Spinal cord (tissue), 10 donors: ENCODE measurements around the gene CKLF. TPM values are rescaled to one million over a fixed set of nuclear protein-coding genes. Genes with fewer than 3 reads are reported as not detected.

ENCODE experiments used
- DNase-seq, 6 donors: peaks; one replicate each; pipeline versions ENCODE4 v3.0.0 to v3.0.0-alpha.2; 2013 to 2015; ENCODE audit warnings: low spot score in 6 of 6, low read depth in 4 of 6
- H3K27ac ChIP-seq: one replicate; pipeline ENCODE4 v1.5.1; 2013; ENCODE audit warnings: low read depth, low read length, control low read depth
- H3K27me3 ChIP-seq: one replicate; pipeline ENCODE4 v1.6.1; 2013; ENCODE audit warnings: low read length; ENCODE audit not compliant: control insufficient read depth, insufficient read depth
- H3K36me3 ChIP-seq: one replicate; pipeline ENCODE4 v1.6.1; 2013; ENCODE audit warnings: low read length; ENCODE audit not compliant: control insufficient read depth, insufficient read depth
- H3K4me1 ChIP-seq: one replicate; pipeline ENCODE4 v1.6.1; 2013; ENCODE audit warnings: low read length; ENCODE audit not compliant: control insufficient read depth, insufficient read depth
- H3K4me3 ChIP-seq: one replicate; pipeline ENCODE4 v1.5.1; 2013; ENCODE audit warnings: low read depth, low read length, control low read depth
- H3K9me3 ChIP-seq: one replicate; pipeline ENCODE4 v1.6.1; 2013; ENCODE audit warnings: low read length; ENCODE audit not compliant: control insufficient read depth, insufficient read depth
- WGBS: methylation state at CpG from one replicate; pipeline ENCODE4 v1.1.5; 2013; ENCODE audit warnings: missing lambda C conversion rate; ENCODE audit not compliant: insufficient coverage; 5-methylcytosine and 5-hydroxymethylcytosine counted together
- long read RNA-seq, 4 donors: transcript quantifications; one replicate each; lab custom pipeline, GENCODE V29; 2026
- polyA plus RNA-seq, 2 donors: library from polyadenylated mRNA; unstranded; fragments of 120-200 nt; gene quantifications; one replicate each; pipeline ENCODE4 v1.2.1, GENCODE V29; 2013; ENCODE audit not compliant: insufficient read length in 2 of 2
- total RNA-seq, 2 donors: library from RNA; depleted of rRNA in 1 of 2; stranded (reverse); fragments of 120-200 nt in 1 of 2; fragments of >200 nt in 1 of 2; gene quantifications; one replicate each; pipeline versions ENCODE4 v1.2.3 to v1.2.4, GENCODE V29; 2013 to 2014
- donor health status: healthy.

The CKLF gene
- total RNA-seq (10 to 100 TPM; 40.3 to 65.1 TPM), polyA plus RNA-seq (10 to 100 TPM; 38.1 to 41.0 TPM)
- long read RNA-seq, donor 1, transcript CKLF-201 (4 exons, 669 nt), result minor isoform, 15 of 71 reads
- long read RNA-seq, donor 1, transcript CKLF-206 (2 exons, 564 nt), result minor isoform, 5 of 71 reads
- long read RNA-seq, donor 1, transcript CKLF-203 (3 exons, 508 nt), result major isoform, 40 of 71 reads
- long read RNA-seq, donor 1, partial matches to known transcripts, result 0 of 71 reads
- long read RNA-seq, donor 1, other reads (novel, unspliced or antisense), result 6 of 71 reads
- long read RNA-seq, donor 2, transcript CKLF-203 (3 exons, 508 nt), result major isoform, 15 of 23 reads
- long read RNA-seq, donor 2, transcript CKLF-201 (4 exons, 669 nt), result minor isoform, 5 of 23 reads
- long read RNA-seq, donor 2, partial matches to known transcripts, result 0 of 23 reads
- long read RNA-seq, donor 2, other reads (novel, unspliced or antisense), result 0 of 23 reads
- long read RNA-seq, donor 3, transcript CKLF-203 (3 exons, 508 nt), result major isoform, 28 of 42 reads
- long read RNA-seq, donor 3, transcript CKLF-201 (4 exons, 669 nt), result minor isoform, 9 of 42 reads
- long read RNA-seq, donor 3, partial matches to known transcripts, result 0 of 42 reads
- long read RNA-seq, donor 3, other reads (novel, unspliced or antisense), result 0 of 42 reads
- long read RNA-seq, donor 4, transcript CKLF-206 (2 exons, 564 nt), result minor isoform, 6 of 143 reads
- long read RNA-seq, donor 4, transcript CKLF-201 (4 exons, 669 nt), result minor isoform, 37 of 143 reads
- long read RNA-seq, donor 4, transcript CKLF-203 (3 exons, 508 nt), result major isoform, 71 of 143 reads
- long read RNA-seq, donor 4, transcript CKLF-204 (2 exons, 412 nt), result minor isoform, 5 of 143 reads
- long read RNA-seq, donor 4, partial matches to known transcripts, result 10 of 143 reads
- long read RNA-seq, donor 4, other reads (novel, unspliced or antisense), result 10 of 143 reads

- H3K4me1 ChIP-seq, result peaks cover 45% of the 10 kb centered on the region
These were observed at the start of gene CKLF for GRCh38 chr16:66552286-66553177. CKLF (plus strand) TSS chr16:66552576; CDS start chr16:66552716, 140 bp downstream.

GRCh38 chr16:66503030-66503429 is 49.3 kb upstream of the CKLF start:
- H3K4me1 ChIP-seq, result no peaks in the 10 kb centered on the region
- H3K27me3 ChIP-seq, result no peaks in the 10 kb centered on the region
- H3K36me3 ChIP-seq, result peaks cover under 1% of the 10 kb centered on the region
- no peak overlapping the region for H3K4me3 ChIP-seq
- H3K27ac ChIP-seq, result no peak overlapping the region
- no peak for DNase-seq
- WGBS, result 81% methylated on average over 2 of the region's 2 CpGs
- H3K9me3 ChIP-seq, result no peaks in the 10 kb centered on the region

More at GRCh38 chr16:66552286-66553177, at the start of gene CKLF:
- H3K36me3 ChIP-seq, result peaks cover 8% of the 10 kb centered on the region
- no peaks in the 10 kb centered on the region for H3K9me3 ChIP-seq
- peak within 1 kb of the TSS; percentile 96 for H3K27ac ChIP-seq
- WGBS, result 6% methylated on average over 57 of the region's 63 CpGs
- H3K4me3 ChIP-seq, result peak within 1 kb of the TSS; percentile 88
- peak; percentile 82 to 98 (median 93) for DNase-seq
- H3K27me3 ChIP-seq, result no peaks in the 10 kb centered on the region

- Histone ChIP-seq H3K9me3 (no peaks in the 10 kb centered on the region), H3K27ac (no peak overlapping the region), H3K4me1 (no peaks in the 10 kb centered on the region), H3K27me3 (no peaks in the 10 kb centered on the region), H3K36me3 (peaks cover 2% of the 10 kb centered on the region), H3K4me3 (no peak overlapping the region)
- no CpG with 5 or more reads among the region's 3 CpGs for WGBS
- no peak for DNase-seq
These were observed 48.8 kb upstream of the CKLF start for GRCh38 chr16:66503612-66504011.

GRCh38 chr16:66507731-66508239 is 44.6 kb upstream of the CKLF start:
- WGBS, result 100% methylated on average over 2 of the region's 4 CpGs
- Histone ChIP-seq H3K9me3 (no peaks in the 10 kb centered on the region), H3K27ac (no peak overlapping the region), H3K27me3 (no peaks in the 10 kb centered on the region), H3K4me1 (peaks cover 30% of the 10 kb centered on the region), H3K4me3 (no peak overlapping the region), H3K36me3 (peaks cover 29% of the 10 kb centered on the region)
- DNase-seq, result no peak

- 94% methylated on average over 6 of the region's 7 CpGs for WGBS
- peak in 1 of 6 donors; percentile 53 for DNase-seq
- Histone ChIP-seq H3K27me3 (no peaks in the 10 kb centered on the region), H3K36me3 (peaks cover 31% of the 10 kb centered on the region), H3K9me3 (no peaks in the 10 kb centered on the region), H3K4me3 (no peak overlapping the region), H3K27ac (no peak overlapping the region), H3K4me1 (peaks cover 31% of the 10 kb centered on the region)
These were observed 44.0 kb upstream of the CKLF start for GRCh38 chr16:66508248-66508913.

- DNase-seq, result no peak
- Histone ChIP-seq H3K27ac (no peak overlapping the region), H3K36me3 (peaks cover 38% of the 10 kb centered on the region), H3K9me3 (no peaks in the 10 kb centered on the region), H3K4me3 (no peak overlapping the region), H3K4me1 (peaks cover 31% of the 10 kb centered on the region), H3K27me3 (no peaks in the 10 kb centered on the region)
- WGBS, result 95% methylated on average over 3 of the region's 9 CpGs
These were observed 43.4 kb upstream of the CKLF start for GRCh38 chr16:66508914-66509496.

GRCh38 chr16:66509576-66509975 is 42.8 kb upstream of the CKLF start:
- H3K9me3 ChIP-seq, result no peaks in the 10 kb centered on the region
- DNase-seq, result no peak
- 67% methylated on average over 3 of the region's 5 CpGs for WGBS

GRCh38 chr16:66510298-66510697 is 42.1 kb upstream of the CKLF start:
- no peak for DNase-seq
- H3K36me3 ChIP-seq, result peaks cover 45% of the 10 kb centered on the region
- H3K27me3 ChIP-seq, result no peaks in the 10 kb centered on the region
- H3K4me3 ChIP-seq, result no peak overlapping the region
- H3K27ac ChIP-seq, result peak overlapping the region; percentile 42
- 76% methylated on average over 5 of the region's 5 CpGs for WGBS
- H3K4me1 ChIP-seq, result peaks cover 31% of the 10 kb centered on the region
- no peaks in the 10 kb centered on the region for H3K9me3 ChIP-seq

More at GRCh38 chr16:66509576-66509975, 42.8 kb upstream of the CKLF start:
- Histone ChIP-seq H3K27me3 (no peaks in the 10 kb centered on the region), H3K4me1 (peaks cover 31% of the 10 kb centered on the region), H3K36me3 (peaks cover 42% of the 10 kb centered on the region), H3K4me3 (no peak overlapping the region), H3K27ac (no peak overlapping the region)
